GM19099 (cell line): ENCODE measurements around the gene ENPP6.

Source experiments
- POLR2A ChIP-seq: IDR thresholded peaks from 3 replicates; pipeline ENCODE4 v1.6.1; 2011; ENCODE audit warnings: low read depth; ENCODE audit not compliant: insufficient read length; ENCODE audit errors: extremely low read depth

ENPP6 gene

DNA sequence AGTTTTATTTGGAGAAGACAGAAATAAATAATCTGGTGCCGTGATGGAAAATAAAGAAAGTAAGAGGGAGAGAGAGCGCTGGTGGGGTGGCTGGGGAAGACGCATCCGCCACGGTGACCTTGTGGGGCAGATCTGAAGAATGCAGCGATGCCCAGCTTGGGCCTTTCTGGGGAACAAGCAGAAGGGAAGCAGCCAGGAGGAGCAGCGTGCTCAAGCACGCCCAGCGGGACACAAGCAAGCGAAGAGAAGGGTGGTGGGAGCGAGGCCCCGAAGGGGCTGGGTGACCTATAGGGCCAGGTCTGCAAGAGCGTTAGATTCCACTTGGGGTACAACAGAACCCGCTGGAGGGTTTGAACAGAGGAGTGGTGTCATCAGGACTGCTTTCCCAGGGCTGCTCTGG lies 12.4 kb downstream of the ENPP6 start:
- TF ChIP-seq POLR2A: no peak

DNA sequence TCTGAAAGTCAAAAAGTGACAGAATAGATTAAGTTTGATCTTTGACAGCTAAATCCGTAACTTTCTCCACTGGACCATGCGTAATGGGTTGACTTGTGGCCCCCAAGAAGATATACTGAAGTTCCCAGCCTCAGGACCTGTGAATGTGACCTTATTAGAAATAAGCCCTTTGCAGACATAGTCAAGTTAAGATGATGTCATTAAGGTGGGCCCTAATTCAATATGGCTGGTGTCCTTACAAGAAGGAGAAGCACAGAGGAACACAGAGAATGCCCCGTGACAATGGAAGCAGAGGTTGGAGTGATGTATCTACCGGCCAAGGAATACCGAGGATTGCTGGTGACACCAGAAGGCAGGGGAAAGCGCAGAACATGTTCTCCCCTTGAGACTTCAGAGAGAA lies 14.4 kb downstream of the ENPP6 start:
- no peak for TF ChIP-seq POLR2A

DNA sequence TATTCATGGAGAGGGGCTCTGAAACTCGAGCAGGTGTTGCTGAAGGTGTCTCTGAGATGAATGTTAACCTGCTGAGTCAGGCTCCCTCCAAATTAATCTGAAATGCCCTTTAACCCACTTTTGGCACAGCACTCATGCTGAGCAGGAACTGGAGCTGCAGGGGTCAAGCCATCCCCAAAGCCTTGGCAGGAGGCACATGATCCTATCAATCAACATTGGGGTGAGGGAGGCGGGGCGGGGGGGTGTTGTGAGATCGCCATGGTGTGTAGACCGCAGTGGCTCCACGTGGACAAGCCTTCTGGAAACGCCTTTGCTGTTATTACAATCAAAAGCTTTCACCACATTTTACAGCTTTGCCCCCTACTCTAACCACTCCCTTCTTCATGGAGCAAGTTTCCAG lies 16.5 kb downstream of the ENPP6 start:
- TF ChIP-seq POLR2A: no peak

DNA sequence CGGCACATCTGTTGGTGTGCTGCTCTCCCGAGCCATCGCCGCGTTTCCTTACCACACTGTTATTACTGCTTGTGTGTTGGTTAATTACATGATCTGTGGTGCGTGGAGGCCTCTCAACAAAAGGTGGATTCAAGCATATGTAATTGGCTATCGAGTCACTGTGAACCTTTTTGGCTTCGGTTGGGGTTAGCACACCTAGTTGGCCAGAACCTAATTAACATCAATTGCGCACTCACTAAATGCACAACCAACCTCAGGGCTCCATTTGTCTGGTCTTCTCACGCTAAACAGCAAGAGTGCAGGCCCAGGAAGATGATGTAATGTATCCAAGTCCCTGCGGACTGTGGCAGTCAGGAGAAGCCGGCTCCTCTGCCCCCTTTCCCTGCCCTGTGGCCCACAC lies 17.4 kb downstream of the ENPP6 start:
- TF ChIP-seq POLR2A: no peak

DNA sequence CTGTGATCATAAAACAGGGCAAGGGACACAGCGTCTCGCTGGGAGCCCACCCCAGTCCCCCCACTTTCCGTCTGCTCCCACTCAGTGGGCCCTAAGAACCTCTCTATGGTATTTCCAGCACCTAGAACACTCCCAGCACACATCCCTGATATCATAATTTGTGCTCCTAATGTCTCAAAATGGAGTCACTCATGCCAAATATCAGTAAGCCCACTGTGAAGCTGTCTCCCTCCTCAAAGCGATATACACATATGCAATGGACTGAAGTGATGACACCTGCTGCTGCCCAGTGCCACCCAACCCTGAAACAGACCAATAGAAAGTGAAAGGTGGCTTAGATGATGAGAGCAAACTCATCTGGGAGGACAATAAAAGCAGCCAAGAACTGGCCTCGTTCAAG lies 17.9 kb downstream of the ENPP6 start:
- no peak for TF ChIP-seq POLR2A

DNA sequence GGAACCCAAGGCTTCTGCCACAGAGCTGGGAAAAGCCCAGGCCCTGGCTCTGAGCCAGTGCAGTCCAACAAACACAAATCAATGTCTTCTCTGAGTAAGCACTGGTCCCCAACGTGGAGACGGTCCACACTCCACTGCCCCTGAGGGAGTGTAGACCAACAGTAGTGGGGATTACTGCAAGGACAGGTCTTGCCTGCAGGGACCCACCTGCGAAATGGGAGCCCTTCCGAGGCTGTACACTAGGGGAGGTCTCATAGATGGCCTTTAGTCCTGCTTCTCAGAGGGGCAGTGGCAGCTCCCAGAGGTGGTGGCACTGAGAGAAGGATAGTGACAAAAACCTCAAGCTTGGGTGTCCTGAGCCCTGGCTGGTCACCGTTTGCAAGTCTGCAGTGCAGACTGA lies 19.5 kb downstream of the ENPP6 start:
- TF ChIP-seq POLR2A: no peak

DNA sequence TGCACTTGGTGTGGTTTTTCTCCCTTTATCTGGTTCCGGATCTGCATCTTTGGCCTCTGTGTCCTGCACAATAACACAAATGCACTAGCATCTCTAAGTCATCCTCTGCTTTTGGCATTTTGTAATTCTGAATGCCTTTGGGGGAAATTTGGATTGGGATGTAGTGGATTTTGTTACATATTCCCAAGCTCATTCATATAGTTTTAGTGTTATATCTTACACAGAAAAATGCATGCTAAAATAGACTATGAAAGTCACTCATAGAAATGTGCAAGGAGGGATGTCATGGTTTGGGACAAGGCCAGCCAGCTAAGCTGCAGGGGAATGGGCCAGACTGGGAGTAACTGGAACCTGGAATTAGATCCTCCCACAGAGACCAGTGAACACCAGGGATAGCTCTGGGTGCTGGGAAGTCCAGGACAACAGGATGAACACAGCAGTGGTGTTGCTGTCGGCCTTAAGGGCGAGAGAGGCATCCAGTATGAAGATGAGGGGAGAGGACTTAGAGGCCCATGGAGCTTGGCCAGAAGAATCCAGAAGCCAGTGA lies 20.1 kb downstream of the ENPP6 start:
- no peak for TF ChIP-seq POLR2A

DNA sequence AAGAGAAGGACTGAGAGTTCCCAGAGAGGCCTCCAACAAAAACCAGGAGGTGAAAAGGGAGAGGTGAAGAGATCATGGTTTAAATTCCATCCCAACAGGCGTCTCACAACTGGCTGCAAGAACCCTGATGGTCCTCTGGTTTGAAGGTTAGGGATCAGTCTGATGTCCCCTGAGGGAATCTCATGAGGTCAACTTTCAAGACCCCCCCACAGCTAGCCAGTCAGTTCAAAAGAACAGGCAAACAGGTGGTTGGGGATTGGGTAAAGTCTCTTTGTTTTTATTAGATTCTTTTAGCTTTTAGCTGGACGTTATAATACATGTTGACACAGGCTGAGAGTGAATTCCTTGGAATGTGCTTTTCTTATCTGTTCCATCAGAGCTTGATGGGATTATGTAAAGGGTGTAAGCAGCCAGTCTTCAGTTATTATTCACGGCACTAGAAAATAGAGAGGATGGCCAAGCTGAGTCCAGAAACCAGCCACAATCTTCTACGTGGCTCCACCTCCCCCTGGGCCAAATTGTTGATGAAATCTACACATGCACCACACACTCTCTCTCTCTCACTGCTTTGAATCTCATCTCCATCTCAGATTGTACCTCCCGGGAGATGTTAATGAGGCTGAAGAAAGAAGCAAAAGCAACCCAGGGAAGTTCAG lies 20.8 kb downstream of the ENPP6 start:
- no peak for TF ChIP-seq POLR2A

DNA sequence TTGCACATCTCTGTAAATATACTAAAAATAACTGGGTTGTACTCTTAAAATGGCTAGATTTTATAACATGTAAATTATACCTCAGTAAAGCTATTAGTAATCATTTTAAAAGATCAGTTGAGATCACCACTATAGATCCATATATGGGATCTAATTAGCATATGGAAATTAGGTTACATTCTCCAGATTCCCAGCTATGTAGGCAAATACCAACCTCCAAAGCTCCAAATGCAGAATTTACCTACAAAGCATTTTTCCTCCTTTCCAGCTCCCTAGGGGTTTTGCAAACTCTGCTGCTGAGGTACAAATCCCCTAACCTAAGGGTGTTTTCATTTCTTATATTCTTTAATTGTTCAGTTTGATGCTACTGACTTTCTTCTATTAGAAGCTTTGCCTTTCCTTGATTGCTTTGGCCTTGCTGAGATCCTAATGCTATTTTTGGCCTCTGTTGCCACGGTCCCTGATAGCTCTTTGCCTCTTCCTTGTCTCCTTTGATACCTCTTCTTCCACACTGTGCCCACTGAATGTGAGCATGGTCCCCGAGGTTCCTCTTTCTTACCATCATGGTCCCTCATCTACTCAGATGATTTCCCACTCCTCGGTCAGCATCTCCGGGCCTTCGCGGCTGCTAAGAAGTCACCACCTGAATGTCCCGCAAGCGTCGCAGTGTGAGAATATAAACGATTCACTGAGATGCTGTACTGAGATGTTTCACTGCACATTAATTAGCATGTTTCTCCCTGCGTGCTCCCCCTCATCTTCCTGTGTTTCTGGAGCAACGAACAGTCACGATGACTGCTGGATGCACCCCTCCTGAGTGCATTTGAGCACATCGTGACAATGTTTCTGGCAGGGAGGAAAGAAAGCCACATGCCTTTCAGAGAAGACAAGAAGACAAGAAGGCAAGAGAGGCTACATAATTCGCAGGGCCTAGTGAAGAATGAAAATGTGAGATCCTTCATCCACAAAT lies 23.8 kb downstream of the ENPP6 start:
- no peak for TF ChIP-seq POLR2A

DNA sequence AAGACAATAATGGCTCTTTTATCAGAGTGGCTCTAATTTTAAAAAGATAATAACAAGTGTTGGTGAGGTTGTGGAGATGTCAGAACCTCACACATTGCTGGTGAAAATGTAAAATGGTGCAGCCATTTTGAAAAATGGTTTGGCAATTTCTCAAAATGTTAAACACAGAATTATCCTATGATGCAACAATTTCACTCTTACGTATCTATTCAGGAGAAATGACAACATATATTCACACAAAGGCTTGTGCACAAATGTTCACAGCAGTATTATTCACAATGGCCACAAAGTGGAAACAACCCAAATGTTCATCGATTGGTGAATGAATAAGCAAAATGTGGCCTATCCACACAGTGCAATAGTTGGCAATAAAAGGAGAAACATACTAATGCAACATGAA lies 24.7 kb downstream of the ENPP6 start:
- no peak for TF ChIP-seq POLR2A

DNA sequence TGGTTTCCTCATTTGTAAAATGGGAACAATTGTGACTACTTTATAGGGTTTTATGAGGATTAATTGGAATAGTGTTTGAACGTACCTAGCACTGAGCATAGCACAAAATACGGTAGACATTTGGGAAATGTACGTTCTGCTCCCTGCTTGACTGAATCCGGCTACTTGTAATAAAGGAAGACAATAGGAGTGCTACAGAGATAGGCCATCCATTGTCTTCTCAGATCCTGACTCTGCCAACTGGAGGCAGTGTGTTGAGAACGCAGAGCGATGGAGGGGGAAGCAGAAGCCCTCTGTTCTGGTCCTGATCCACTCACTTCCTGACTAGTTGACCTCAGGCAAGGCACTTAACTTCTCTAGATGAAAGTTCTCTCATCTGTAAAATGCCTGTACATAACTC lies 26.4 kb downstream of the ENPP6 start:
- TF ChIP-seq POLR2A: no peak

DNA sequence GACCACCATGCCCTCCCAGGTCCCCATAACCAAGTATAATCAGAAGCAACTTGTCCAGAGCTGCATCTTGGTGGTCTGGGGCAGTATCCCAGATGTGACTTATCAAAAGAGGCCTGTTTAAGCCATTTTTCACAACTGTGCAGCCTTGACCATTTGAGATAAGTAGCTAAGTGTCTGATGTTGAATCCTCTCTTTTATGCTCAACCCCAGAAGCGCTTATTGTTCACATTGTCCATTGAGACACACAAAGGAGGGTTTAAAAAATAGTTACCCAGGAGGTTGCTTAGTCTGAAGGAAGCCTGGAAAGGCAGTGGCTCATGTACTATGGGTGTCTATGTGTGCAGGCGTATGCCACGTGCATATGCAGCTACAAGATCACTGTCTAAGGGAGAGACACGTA lies 27.0 kb downstream of the ENPP6 start:
- no peak for TF ChIP-seq POLR2A

DNA sequence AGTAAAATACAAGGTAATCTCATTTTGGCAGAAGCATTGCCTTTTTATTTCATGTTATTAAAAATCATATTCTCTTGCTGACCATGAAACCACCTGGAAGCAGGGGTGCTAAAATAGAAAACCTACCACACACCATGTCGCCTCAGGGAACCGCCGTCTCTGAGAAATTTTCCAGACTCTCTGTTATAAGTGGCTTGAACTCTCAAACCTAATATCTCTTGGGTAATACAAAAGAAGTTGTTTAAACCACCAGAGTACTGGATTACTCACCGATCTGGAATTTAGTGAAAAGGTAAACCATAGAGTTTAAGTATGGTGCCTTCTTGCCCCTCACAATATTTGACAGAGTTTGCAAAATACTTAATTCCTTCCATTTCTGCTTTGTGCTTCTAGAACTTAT lies 27.7 kb downstream of the ENPP6 start:
- TF ChIP-seq POLR2A: no peak

DNA sequence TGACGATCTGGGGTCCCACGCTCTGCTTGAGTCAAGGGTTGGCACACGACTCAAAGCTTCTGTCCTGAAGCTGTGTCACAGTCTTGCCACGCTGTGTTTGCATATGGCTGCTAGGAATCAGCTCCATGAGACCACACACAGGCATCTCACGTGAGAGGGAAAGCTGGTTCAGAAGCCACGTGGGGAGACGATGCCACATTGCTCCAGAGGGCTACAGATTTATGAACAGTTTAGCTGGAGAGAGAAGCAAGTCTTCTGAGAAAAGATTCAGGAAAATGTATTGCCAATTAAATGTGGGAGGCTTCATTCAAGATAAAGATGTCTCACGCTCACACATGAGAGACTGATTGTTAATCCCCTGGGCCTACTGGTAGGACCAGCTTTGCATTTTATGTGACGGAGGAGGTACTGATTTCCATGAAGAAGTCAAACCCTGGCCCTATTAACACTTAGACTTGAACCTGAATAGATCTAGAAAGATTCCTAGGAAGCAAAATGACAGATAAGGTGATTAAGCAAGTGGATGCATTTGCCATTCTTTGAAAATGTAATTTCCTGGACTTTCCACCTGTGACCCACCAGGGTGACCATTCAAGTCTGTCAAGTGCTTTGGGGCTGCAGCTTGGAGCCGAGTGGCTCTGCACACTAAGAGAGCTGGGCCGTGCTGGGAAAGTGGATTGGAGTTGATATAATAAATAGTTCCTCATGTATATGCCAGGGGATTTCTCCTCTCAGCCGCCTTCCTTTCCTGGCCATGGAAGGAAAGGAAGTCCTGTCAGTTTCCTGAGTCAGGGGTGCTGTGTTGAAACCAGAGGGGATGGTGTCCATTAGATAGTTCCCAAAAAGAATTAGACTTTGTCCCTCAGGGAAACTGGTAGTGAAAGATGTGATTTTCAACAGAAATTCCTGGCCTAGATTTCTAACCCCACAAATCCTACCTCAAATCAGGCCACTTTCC lies 29.0 kb downstream of the ENPP6 start:
- TF ChIP-seq POLR2A: no peak

DNA sequence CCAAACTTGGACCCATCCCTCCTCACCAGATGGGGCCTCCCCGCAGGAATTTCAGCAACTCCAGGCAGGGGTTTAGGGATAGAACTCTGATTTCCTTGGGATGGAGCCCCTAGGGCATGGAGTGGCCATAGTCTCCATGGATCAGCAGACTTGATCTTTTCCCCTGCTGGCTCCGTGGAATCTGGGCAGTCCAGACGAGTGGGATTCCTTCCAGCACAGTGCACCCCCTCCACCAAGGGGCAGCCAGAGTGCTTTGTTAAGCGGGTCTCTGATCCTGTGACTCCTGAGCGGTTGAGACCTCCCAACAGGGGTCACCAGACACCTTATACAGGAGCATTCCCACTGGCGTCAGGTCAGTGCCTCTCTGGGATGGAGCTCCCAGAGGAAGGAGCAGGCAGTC lies 40.4 kb downstream of the ENPP6 start:
- TF ChIP-seq POLR2A: no peak
